Left ventricle myocardium inferior (tissue), 1 donor: Measurements from ENCODE around the gene ADAMTS12. TPM values are rescaled to one million over a fixed set of nuclear protein-coding genes. Genes with fewer than 3 reads are reported as not detected.

Experiments
- DNase-seq: peaks from one replicate; pipeline ENCODE4 v3.0.0-alpha.2; 2020
- H3K27ac ChIP-seq: fragments of 200-600 bp; replicated peaks from 2 replicates; pipeline ENCODE4 v1.8.0; 2021
- H3K27me3 ChIP-seq: fragments of 200-600 bp; 2 replicates; pipeline ENCODE4 v1.8.0; 2021; ENCODE audit warnings: low read depth
- H3K36me3 ChIP-seq: fragments of 200-600 bp; 2 replicates; pipeline ENCODE4 v1.8.0; 2021
- H3K4me1 ChIP-seq: fragments of 200-600 bp; 2 replicates; pipeline ENCODE4 v1.8.0; 2021
- H3K4me3 ChIP-seq: fragments of 200-600 bp; 2 replicates; pipeline ENCODE4 v1.8.0; 2021; ENCODE audit warnings: mild to moderate bottlenecking, moderate library complexity
- H3K9me3 ChIP-seq: fragments of 200-600 bp; replicated peaks from 2 replicates; pipeline ENCODE4 v1.8.0; 2021
- CTCF ChIP-seq: fragments of 200-600 bp; IDR thresholded peaks from 2 replicates; pipeline ENCODE4 v1.8.0; 2021; ENCODE audit warnings: antibody characterized with exemption, mild to moderate bottlenecking, borderline replicate concordance
- intact Hi-C: fragments of 100-400 bp; cut with micrococcal nuclease; formaldehyde crosslinking; loops from one replicate; pipeline ENCODE4 v1.11.0; 2022
- total RNA-seq: library from RNA; stranded (reverse); fragmentation: NEBNext Ultra II Directional; extraction: Animal tissue kit (Norgen Biotek cat#: 25700); gene quantifications from one replicate; pipeline ENCODE4 v1.2.1, GENCODE V29; 2021
- donor health status: DM: no; HTN: yes; CAD: no; lungs with severe emphysema.

The ADAMTS12 gene
- total RNA-seq, 1 donor from 2014 or later, result 0.85 TPM

GRCh38 chr5:33474004-33474403 lies 417.8 kb downstream of the ADAMTS12 start:
- DNase-seq, result no peak
- intact Hi-C loops, result no loop called here
- H3K4me3 ChIP-seq, result no peak overlapping the region
- no peak overlapping the region for H3K27ac ChIP-seq
- H3K36me3 ChIP-seq, result peaks cover 83% of the 10 kb centered on the region
- TF ChIP-seq CTCF, result no peak
- no peaks in the 10 kb centered on the region for H3K4me1 ChIP-seq
- H3K9me3 ChIP-seq, result no peaks in the 10 kb centered on the region
- no peaks in the 10 kb centered on the region for H3K27me3 ChIP-seq

Other genes with a start within 250 kb of the ADAMTS12 start
- not detected for gene RXFP3, start 44.4 kb upstream of the ADAMTS12 start, total RNA-seq
- not detected for gene SLC45A2, start 92.7 kb upstream of the ADAMTS12 start, total RNA-seq
- 6.1 TPM for gene AMACR, start 116.1 kb upstream of the ADAMTS12 start, total RNA-seq
- 0.49 TPM for gene C1QTNF3, start 151.2 kb upstream of the ADAMTS12 start, total RNA-seq